ENCODE data around the gene GRID1.

Gene GRID1

DNA sequence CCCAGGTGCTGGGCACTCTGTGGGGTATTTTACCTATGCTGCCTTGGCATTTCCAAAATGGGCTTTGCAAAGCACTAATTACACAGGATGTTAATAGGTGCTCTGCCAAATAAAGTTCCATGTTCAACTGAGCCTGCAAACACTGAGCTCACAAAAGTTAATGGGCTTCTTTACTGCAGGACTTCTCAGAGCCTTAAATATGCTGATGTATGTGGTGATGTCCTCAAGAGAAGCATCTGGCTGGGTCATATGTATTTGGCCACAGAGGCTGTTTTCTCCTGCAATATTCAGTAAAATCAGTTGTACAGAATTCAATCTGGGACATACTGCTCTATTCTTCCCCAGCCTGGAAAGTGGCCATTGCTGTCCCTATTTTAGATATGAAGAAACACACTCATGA is 31.3 kb downstream of the GRID1 start:
- Histone ChIP-seq H3K18ac (ENCODE audit: low read depth in 1 of 2, low read length in 2 of 2) (no peak overlapping the region), H3K36me3 (ENCODE audit: control insufficient read depth in 1 of 2, insufficient read depth in 2 of 2, low read depth in 1 of 2, low read length in 2 of 2) (no peaks in the 10 kb centered on the region), H3K79me1 (replicated peaks; ENCODE audit: low read length, poor library complexity, severe bottlenecking) (no peaks in the 10 kb centered on the region), H2AFZ (ENCODE audit: low read depth, low read length) (no peak overlapping the region), H3K27me3 (ENCODE audit: control insufficient read depth in 1 of 2, insufficient read depth in 1 of 2, low read length in 2 of 2) (peaks cover 12 to 15% of the 10 kb centered on the region in 2 experiments), H2AK5ac (ENCODE audit: low read length, severe bottlenecking) (no peak overlapping the region), H3K4me2 (ENCODE audit: low read length, poor library complexity, severe bottlenecking) (no peak overlapping the region), H3K4me3 (ENCODE audit: insufficient read depth in 1 of 2, low read depth in 1 of 2, low read length in 2 of 2) (no peak overlapping the region), H4K91ac (ENCODE audit: low read length) (no peak overlapping the region), H3K14ac (ENCODE audit: low read length in 2 of 2) (no peak overlapping the region), H2BK120ac (ENCODE audit: low read depth, low read length) (no peak overlapping the region), H3K9me3 (ENCODE audit: control insufficient read depth, low read length) (no peaks in the 10 kb centered on the region), H3K27ac (ENCODE audit: low read length, poor library complexity, severe bottlenecking) (no peak overlapping the region), H3K23ac (ENCODE audit: low read length in 2 of 2) (no peak overlapping the region), H3K9ac (ENCODE audit: low read length) (no peak overlapping the region), H3K4me1 (ENCODE audit: control insufficient read depth, insufficient read depth, low read depth, low read length) (peaks cover 1% of the 10 kb centered on the region), H2BK15ac (ENCODE audit: low read depth, poor library complexity, severe bottlenecking) (no peak overlapping the region), H2BK12ac (ENCODE audit: low read length in 2 of 2) (no peak overlapping the region), H2BK5ac (ENCODE audit: low read depth, low read length, poor library complexity, severe bottlenecking) (no peak overlapping the region), H3K4ac (ENCODE audit: low read depth in 1 of 2, low read length in 2 of 2) (no peak overlapping the region), H4K8ac (ENCODE audit: low read length) (no peak overlapping the region)
- DNase-seq: no peak

DNA sequence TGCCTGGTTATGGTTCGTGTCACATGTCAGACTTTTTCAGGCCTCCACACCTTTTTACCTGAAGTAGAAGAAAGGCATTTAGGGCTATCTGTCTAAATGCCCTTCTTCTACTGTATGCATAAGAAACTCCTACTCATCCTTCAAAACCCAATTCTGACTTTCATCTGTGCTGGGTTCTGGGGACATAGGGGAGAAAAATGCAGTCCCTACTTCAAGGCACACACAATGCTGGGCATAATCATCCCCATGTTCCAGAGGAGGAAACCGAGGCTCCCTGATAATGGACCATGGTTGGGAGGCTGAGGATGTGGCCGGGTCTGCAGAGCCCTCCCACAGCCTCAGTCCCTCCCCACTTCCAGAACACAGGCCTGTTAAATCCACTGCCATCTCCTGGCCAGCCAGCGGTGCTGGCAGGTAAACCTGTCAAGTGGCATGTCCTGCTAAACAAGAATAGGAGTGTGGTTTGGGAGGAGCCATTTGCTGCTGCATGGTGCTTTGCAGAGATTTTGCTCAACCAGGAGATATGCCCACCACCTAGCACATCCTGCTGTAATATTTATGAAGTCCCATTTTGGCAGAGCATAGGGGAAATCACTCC is 32.0 kb downstream of the GRID1 start:
- H2BK15ac ChIP-seq (ENCODE audit: low read depth, poor library complexity, severe bottlenecking): no peak overlapping the region
- no peak overlapping the region for H2BK120ac ChIP-seq (ENCODE audit: low read depth, low read length)
- H3K36me3 ChIP-seq (ENCODE audit: control insufficient read depth in 1 of 2, insufficient read depth in 2 of 2, low read depth in 1 of 2, low read length in 2 of 2): no peaks in the 10 kb centered on the region
- no peak overlapping the region for H3K4ac ChIP-seq (ENCODE audit: low read depth in 1 of 2, low read length in 2 of 2)
- H3K9ac ChIP-seq (ENCODE audit: low read length): no peak overlapping the region
- no peak overlapping the region for H3K14ac ChIP-seq (ENCODE audit: low read length in 2 of 2)
- no peak overlapping the region for H2BK5ac ChIP-seq (ENCODE audit: low read depth, low read length, poor library complexity, severe bottlenecking)
- H3K9me3 ChIP-seq (ENCODE audit: control insufficient read depth, low read length): no peaks in the 10 kb centered on the region
- H3K79me1 ChIP-seq (replicated peaks; ENCODE audit: low read length, poor library complexity, severe bottlenecking): no peaks in the 10 kb centered on the region
- no peak for DNase-seq
- no peak overlapping the region for H2BK12ac ChIP-seq (ENCODE audit: low read length in 2 of 2)
- no peak overlapping the region for H3K18ac ChIP-seq (ENCODE audit: low read depth in 1 of 2, low read length in 2 of 2)
- H3K4me3 ChIP-seq (ENCODE audit: insufficient read depth in 1 of 2, low read depth in 1 of 2, low read length in 2 of 2): no peak overlapping the region
- no peak overlapping the region for H3K4me2 ChIP-seq (ENCODE audit: low read length, poor library complexity, severe bottlenecking)
- peaks cover 12 to 15% of the 10 kb centered on the region in 2 experiments for H3K27me3 ChIP-seq (ENCODE audit: control insufficient read depth in 1 of 2, insufficient read depth in 1 of 2, low read length in 2 of 2)
- no peak overlapping the region for H4K91ac ChIP-seq (ENCODE audit: low read length)
- H3K4me1 ChIP-seq (ENCODE audit: control insufficient read depth, insufficient read depth, low read depth, low read length): no peaks in the 10 kb centered on the region
- no peak overlapping the region for H3K27ac ChIP-seq (ENCODE audit: low read length, poor library complexity, severe bottlenecking)
- H4K8ac ChIP-seq (ENCODE audit: low read length): no peak overlapping the region
- no peak overlapping the region for H2AFZ ChIP-seq (ENCODE audit: low read depth, low read length)
- H3K23ac ChIP-seq (ENCODE audit: low read length in 2 of 2): no peak overlapping the region
- 31% methylated on average over 4 of the region's 4 CpGs for WGBS
- no peak overlapping the region for H2AK5ac ChIP-seq (ENCODE audit: low read length, severe bottlenecking)

DNA sequence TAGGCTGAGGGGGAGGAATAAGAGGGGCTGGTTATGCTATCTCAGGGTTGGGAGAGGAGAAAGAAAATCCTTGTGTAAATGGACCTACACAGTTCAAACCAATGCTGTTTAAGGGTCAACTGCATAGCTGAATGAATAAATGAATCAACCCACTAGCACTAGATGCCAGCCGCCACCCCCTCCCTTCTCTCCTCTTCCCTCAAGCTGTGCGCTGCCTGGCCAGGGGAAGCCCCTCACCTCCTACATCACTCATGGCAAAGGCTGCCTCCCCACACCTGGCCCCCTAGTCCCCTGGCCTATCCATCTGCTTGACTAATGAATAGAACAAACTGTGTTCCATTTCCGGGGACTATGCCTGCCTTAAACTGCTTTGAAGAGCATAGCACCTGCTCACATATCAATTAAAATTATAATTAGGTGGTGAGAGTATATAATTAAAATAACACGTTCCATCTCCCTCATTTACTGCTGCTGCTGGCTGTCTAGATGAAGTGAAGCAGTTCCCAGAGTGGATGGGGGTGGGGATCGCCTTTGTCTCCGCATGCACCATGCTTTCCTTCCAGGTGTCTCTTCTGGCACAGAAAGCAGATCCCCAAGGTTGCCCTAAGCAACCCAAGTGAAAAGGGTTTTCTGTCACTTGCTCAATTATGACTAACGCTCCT is 32.6 kb downstream of the GRID1 start:
- no peak overlapping the region for H2AK5ac ChIP-seq (ENCODE audit: low read length, severe bottlenecking)
- no peak overlapping the region for H2AFZ ChIP-seq (ENCODE audit: low read depth, low read length)
- no peak overlapping the region for H4K8ac ChIP-seq (ENCODE audit: low read length)
- peaks cover 12 to 15% of the 10 kb centered on the region in 2 experiments for H3K27me3 ChIP-seq (ENCODE audit: control insufficient read depth in 1 of 2, insufficient read depth in 1 of 2, low read length in 2 of 2)
- H3K18ac ChIP-seq (ENCODE audit: low read depth in 1 of 2, low read length in 2 of 2): no peak overlapping the region
- H3K79me1 ChIP-seq (replicated peaks; ENCODE audit: low read length, poor library complexity, severe bottlenecking): no peaks in the 10 kb centered on the region
- no peak overlapping the region for H3K4me2 ChIP-seq (ENCODE audit: low read length, poor library complexity, severe bottlenecking)
- H2BK5ac ChIP-seq (ENCODE audit: low read depth, low read length, poor library complexity, severe bottlenecking): no peak overlapping the region
- no peak overlapping the region for H2BK120ac ChIP-seq (ENCODE audit: low read depth, low read length)
- H3K4me3 ChIP-seq (ENCODE audit: insufficient read depth in 1 of 2, low read depth in 1 of 2, low read length in 2 of 2): no peak overlapping the region
- H3K14ac ChIP-seq (ENCODE audit: low read length in 2 of 2): no peak overlapping the region
- H3K9ac ChIP-seq (ENCODE audit: low read length): no peak overlapping the region
- H3K23ac ChIP-seq (ENCODE audit: low read length in 2 of 2): no peak overlapping the region
- H3K27ac ChIP-seq (ENCODE audit: low read length, poor library complexity, severe bottlenecking): no peak overlapping the region
- no peaks in the 10 kb centered on the region for H3K9me3 ChIP-seq (ENCODE audit: control insufficient read depth, low read length)
- H3K36me3 ChIP-seq (ENCODE audit: control insufficient read depth in 1 of 2, insufficient read depth in 2 of 2, low read depth in 1 of 2, low read length in 2 of 2): no peaks in the 10 kb centered on the region
- no peak overlapping the region for H3K4ac ChIP-seq (ENCODE audit: low read depth in 1 of 2, low read length in 2 of 2)
- 83% methylated on average over 5 of the region's 7 CpGs for WGBS
- no peaks in the 10 kb centered on the region for H3K4me1 ChIP-seq (ENCODE audit: control insufficient read depth, insufficient read depth, low read depth, low read length)
- no peak for DNase-seq
- no peak overlapping the region for H2BK15ac ChIP-seq (ENCODE audit: low read depth, poor library complexity, severe bottlenecking)
- H2BK12ac ChIP-seq (ENCODE audit: low read length in 2 of 2): no peak overlapping the region
- H4K91ac ChIP-seq (ENCODE audit: low read length): no peak overlapping the region

DNA sequence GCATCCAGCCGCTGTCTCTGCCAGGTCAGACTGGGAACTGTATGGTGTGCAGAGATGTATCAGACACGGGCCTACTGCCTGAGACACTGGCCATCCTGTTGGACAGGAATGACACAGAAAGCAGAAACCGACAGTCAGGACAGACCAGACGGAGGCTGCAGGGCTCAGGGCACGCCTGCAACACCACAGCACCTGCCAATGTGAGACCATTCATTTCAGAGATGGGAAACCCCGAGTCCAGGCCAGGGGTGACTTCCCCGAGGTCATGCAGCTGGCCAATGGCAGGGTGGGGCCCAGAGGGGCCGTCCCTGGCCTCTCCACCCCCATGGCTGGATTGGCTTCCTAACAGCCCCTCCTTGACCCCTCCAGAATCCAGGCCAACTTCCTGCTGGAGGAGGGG is 34.7 kb downstream of the GRID1 start:
- Histone ChIP-seq H4K8ac (ENCODE audit: low read length) (no peak overlapping the region), H3K18ac (ENCODE audit: low read depth in 1 of 2, low read length in 2 of 2) (no peak overlapping the region), H3K27me3 (ENCODE audit: control insufficient read depth in 1 of 2, insufficient read depth in 1 of 2, low read length in 2 of 2) (peaks cover 12 to 15% of the 10 kb centered on the region in 2 experiments), H3K79me1 (replicated peaks; ENCODE audit: low read length, poor library complexity, severe bottlenecking) (no peaks in the 10 kb centered on the region), H3K9me3 (ENCODE audit: control insufficient read depth, low read length) (no peaks in the 10 kb centered on the region), H2AK5ac (ENCODE audit: low read length, severe bottlenecking) (no peak overlapping the region), H2AFZ (ENCODE audit: low read depth, low read length) (no peak overlapping the region), H4K91ac (ENCODE audit: low read length) (no peak overlapping the region), H3K36me3 (ENCODE audit: control insufficient read depth in 1 of 2, insufficient read depth in 2 of 2, low read depth in 1 of 2, low read length in 2 of 2) (no peaks in the 10 kb centered on the region), H2BK15ac (ENCODE audit: low read depth, poor library complexity, severe bottlenecking) (no peak overlapping the region), H2BK5ac (ENCODE audit: low read depth, low read length, poor library complexity, severe bottlenecking) (no peak overlapping the region), H2BK12ac (ENCODE audit: low read length in 2 of 2) (no peak overlapping the region), H3K4me2 (ENCODE audit: low read length, poor library complexity, severe bottlenecking) (no peak overlapping the region), H3K27ac (ENCODE audit: low read length, poor library complexity, severe bottlenecking) (no peak overlapping the region), H3K23ac (ENCODE audit: low read length in 2 of 2) (no peak overlapping the region), H3K4ac (ENCODE audit: low read depth in 1 of 2, low read length in 2 of 2) (no peak overlapping the region), H3K9ac (ENCODE audit: low read length) (no peak overlapping the region), H3K4me3 (ENCODE audit: insufficient read depth in 1 of 2, low read depth in 1 of 2, low read length in 2 of 2) (no peak overlapping the region), H3K14ac (ENCODE audit: low read length in 2 of 2) (no peak overlapping the region), H2BK120ac (ENCODE audit: low read depth, low read length) (no peak overlapping the region), H3K4me1 (ENCODE audit: control insufficient read depth, insufficient read depth, low read depth, low read length) (no peaks in the 10 kb centered on the region)
- 62% methylated on average over 6 of the region's 8 CpGs for WGBS
- DNase-seq: no peak

Measured in mesenchymal stem cell (in vitro differentiated cells and primary cell).